ENCODE results near the gene TBC1D5. TPM values are rescaled to one million over a fixed set of nuclear protein-coding genes. Genes with fewer than 3 reads are reported as not detected.

TBC1D5 gene
- total and polyA plus RNA-seq, 2 of the 8 experiments (the other 6 are each of a cell fraction or from before 2014, with no cell fraction given), result 11.0 to 22.9 TPM

GRCh38 chr3:17302774-17303173 is 439.7 kb downstream of the TBC1D5 start:
- Histone ChIP-seq H2BK20ac (ENCODE audit: low read length) (no peak overlapping the region), H4K20me1 (replicated peaks in 1 of 2; ENCODE audit: control insufficient read depth in 1 of 2, insufficient read depth in 2 of 2, low read length in 2 of 2) (no peaks in the 10 kb centered on the region), H2BK120ac (replicated peaks; ENCODE audit: low read depth, low read length) (no peak overlapping the region), H3K23me2 (ENCODE audit: low read depth, low read length) (no peaks in the 10 kb centered on the region), H3K4me1 (replicated peaks in 1 of 4; ENCODE audit: control insufficient read depth in 3 of 4, insufficient read depth in 4 of 4, low read length in 3 of 4) (no peaks in the 10 kb centered on the region), H3K18ac (ENCODE audit: extremely low read depth, low read length) (no peak overlapping the region), H3K4ac (replicated peaks; ENCODE audit: insufficient read length, low read depth, low read length) (no peak overlapping the region), H2BK5ac (ENCODE audit: low read depth, low read length) (no peak overlapping the region), H2BK12ac (ENCODE audit: low read depth, low read length) (no peak overlapping the region), H3K4me2 (ENCODE audit: insufficient read depth in 1 of 2, low read depth in 2 of 2, low read length in 2 of 2) (no peak overlapping the region), H3K23ac (ENCODE audit: insufficient read length) (no peak overlapping the region), H3K27me3 (replicated peaks in 1 of 4; ENCODE audit: control insufficient read depth in 3 of 4, extremely low read depth in 1 of 4, insufficient read depth in 3 of 4, low read length in 3 of 4) (no peaks in the 10 kb centered on the region), H3K14ac (ENCODE audit: insufficient read length) (no peak overlapping the region), H3K79me2 (ENCODE audit: control insufficient read depth in 1 of 2, insufficient read depth in 2 of 2, low read length in 2 of 2) (no peaks in the 10 kb centered on the region), H2AFZ (ENCODE audit: low read length) (no peak overlapping the region), H4K91ac (replicated peaks; ENCODE audit: insufficient read length, low read length) (no peak overlapping the region), H3K27ac (ENCODE audit: low read depth, low read length) (no peak overlapping the region), H3K79me1 (ENCODE audit: low read depth, low read length) (no peaks in the 10 kb centered on the region), H4K8ac (ENCODE audit: extremely low read depth, insufficient read depth, low read length) (no peak overlapping the region), H2BK15ac (ENCODE audit: low read length) (no peak overlapping the region), H4K5ac (ENCODE audit: insufficient read length, low read depth, low read length) (no peak overlapping the region), H3K4me3 (ENCODE audit: extremely low read depth in 1 of 4, insufficient read depth in 2 of 4, low read depth in 3 of 4, low read length in 4 of 4) (no peak overlapping the region), H2AK5ac (ENCODE audit: low read depth, low read length) (no peak overlapping the region), H3K36me3 (ENCODE audit: control insufficient read depth in 2 of 4, insufficient read depth in 4 of 4, low read length in 3 of 4) (no peaks in the 10 kb centered on the region), H3K56ac (replicated peaks; ENCODE audit: insufficient read length, low read depth, low read length) (no peak overlapping the region), H3K9me3 (ENCODE audit: insufficient read depth in 2 of 2, low read depth in 1 of 2, low read length in 1 of 2) (no peaks in the 10 kb centered on the region), H3K9ac (replicated peaks in 1 of 4; ENCODE audit: extremely low read depth in 1 of 4, low read depth in 3 of 4, low read length in 3 of 4) (no peak overlapping the region)
- DNase-seq (ENCODE audit: low read depth in 1 of 2, low spot score in 2 of 2) (no peak), FAIRE-seq (no peak)
- ChIA-PET POLR2A (ENCODE audit: partially characterized antibody) (no interaction called here), CTCF (ENCODE audit: partially characterized antibody) (interaction anchor here (0.5 to 1.1 kb wide), 2 partner anchors 11 to 1161 kb away, joined by 3 read pairs; no protein-coding TSS in a partner anchor)
- TF ChIP-seq CBX8 (IDR thresholded peaks at IDR 0.05; ENCODE audit: borderline replicate concordance, low read depth, low read length) (no peak), ATF2 (IDR thresholded peaks at IDR 0.05; ENCODE audit: low read length) (no peak), POLR2AphosphoS5 (IDR thresholded peaks at IDR 0.05; ENCODE audit: low read depth, low read length) (no peak), SIX5 (IDR thresholded peaks at IDR 0.05; ENCODE audit: low read depth, low read length) (no peak)
